Tibial nerve (tissue), 4 donors: ENCODE measurements around the gene PTPRU. TPM values are rescaled to one million over a fixed set of nuclear protein-coding genes. Genes with fewer than 3 reads are reported as not detected.

Experiments used
- DNase-seq, 2 donors: peaks; one replicate each; pipeline ENCODE4 v3.0.0-alpha.2; 2019; ENCODE audit warnings: low spot score in 2 of 2
- H3K27ac ChIP-seq, 4 donors: fragments of 200-600 bp; sonication (generic) in 3 of 4; one replicate each; pipeline ENCODE4 v1.5.1; 2017 to 2019; ENCODE audit warnings: mild to moderate bottlenecking in 1 of 4
- H3K27me3 ChIP-seq, 2 donors: fragments of 200-600 bp; sonication (generic) in 1 of 2; one replicate each; pipeline versions ENCODE4 v1.5.1 to v1.6.0; 2017 to 2019
- H3K36me3 ChIP-seq, 3 donors: fragments of 200-600 bp; sonication (generic); one replicate each; pipeline ENCODE4 v1.5.1; 2018 to 2019
- H3K4me1 ChIP-seq, 4 donors: fragments of 200-600 bp; sonication (generic) in 3 of 4; one replicate each; pipeline ENCODE4 v1.5.1; 2017 to 2019
- H3K4me3 ChIP-seq, 4 donors: fragments of 200-600 bp; sonication (generic) in 3 of 4; one replicate each; pipeline ENCODE4 v1.5.1; 2017 to 2019; ENCODE audit warnings: mild to moderate bottlenecking in 1 of 4, moderate library complexity in 1 of 4
- H3K9me3 ChIP-seq, 4 donors: fragments of 200-600 bp; sonication (generic) in 3 of 4; one replicate each; pipeline ENCODE4 v1.5.1; 2017 to 2019
- EP300 ChIP-seq, 2 donors: sonication (generic); formaldehyde crosslinking; IDR thresholded peaks; one replicate each; pipeline ENCODE4 v1.6.1; 2017; ENCODE audit warnings: antibody characterized with exemption in 2 of 2, mild to moderate bottlenecking in 1 of 2
- POLR2A ChIP-seq, 2 donors: fragments of 450-650 bp; IDR thresholded peaks; one replicate each; pipeline ENCODE4 v1.6.1; 2017; ENCODE audit warnings: antibody characterized with exemption in 2 of 2, mild to moderate bottlenecking in 2 of 2, moderate library complexity in 2 of 2
- WGBS, 2 donors: methylation state at CpG; one replicate each; pipeline ENCODE4 v1.1.5; 2018; 5-methylcytosine and 5-hydroxymethylcytosine counted together
- total RNA-seq, 4 donors: library from RNA; depleted of rRNA; stranded (reverse); fragments of >200 nt; gene quantifications; one replicate each; pipeline ENCODE4 v1.1.0, GENCODE V29; 2016
- TF ChIP-seq, protein P1 (sequence below), 5 experiments: fragments of 200-600 bp in 3 of 5; fragments of 450-650 bp in 2 of 5; sonication (generic) in 3 of 5; IDR thresholded peaks; one replicate each; pipeline ENCODE4 v1.5.1; 2016 to 2019; ENCODE audit warnings: antibody characterized with exemption in 5 of 5, mild to moderate bottlenecking in 3 of 5, moderate library complexity in 2 of 5

The PTPRU gene
- total RNA-seq, 4 donors from 2014 or later: 52.1 to 75.6 (median 63.7) TPM

DNA sequence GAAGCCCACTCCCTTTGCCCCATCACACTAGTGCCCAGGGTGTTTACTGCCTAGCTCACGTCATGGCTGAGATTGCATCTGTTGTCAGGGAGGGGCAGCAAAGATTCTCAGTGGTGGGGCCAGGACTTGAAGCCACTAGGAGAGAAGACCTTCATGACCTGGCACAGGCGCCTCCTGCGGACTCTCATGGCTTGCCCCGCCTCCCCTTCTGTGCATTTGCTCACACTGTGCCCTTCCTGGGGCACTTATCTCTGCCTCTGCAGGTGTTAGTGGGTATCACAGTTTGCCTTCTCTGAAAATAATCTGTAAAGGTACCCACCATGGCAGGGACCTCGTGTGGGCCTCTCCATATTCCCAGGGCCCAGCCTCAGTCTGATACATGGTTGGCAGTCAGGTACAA is 20.1 kb downstream of the PTPRU start:
- Histone ChIP-seq H3K36me3 (peaks cover 0 to 4% (median 0%) of the 10 kb centered on the region in 3 donors), H3K27me3 (no peaks in the 10 kb centered on the region), H3K4me3 (no peak overlapping the region), H3K4me1 (peaks cover 0 to 43% (median 11%) of the 10 kb centered on the region in 4 donors), H3K27ac (no peak overlapping the region), H3K9me3 (no peaks in the 10 kb centered on the region)
- DNase-seq: no peak
- 80 to 86% methylated on average over 3 to 5 of the region's 5 CpGs for WGBS, 2 donors
- TF ChIP-seq EP300 (IDR thresholded peaks at IDR 0.05): no peak
- TF ChIP-seq, protein P1, sequence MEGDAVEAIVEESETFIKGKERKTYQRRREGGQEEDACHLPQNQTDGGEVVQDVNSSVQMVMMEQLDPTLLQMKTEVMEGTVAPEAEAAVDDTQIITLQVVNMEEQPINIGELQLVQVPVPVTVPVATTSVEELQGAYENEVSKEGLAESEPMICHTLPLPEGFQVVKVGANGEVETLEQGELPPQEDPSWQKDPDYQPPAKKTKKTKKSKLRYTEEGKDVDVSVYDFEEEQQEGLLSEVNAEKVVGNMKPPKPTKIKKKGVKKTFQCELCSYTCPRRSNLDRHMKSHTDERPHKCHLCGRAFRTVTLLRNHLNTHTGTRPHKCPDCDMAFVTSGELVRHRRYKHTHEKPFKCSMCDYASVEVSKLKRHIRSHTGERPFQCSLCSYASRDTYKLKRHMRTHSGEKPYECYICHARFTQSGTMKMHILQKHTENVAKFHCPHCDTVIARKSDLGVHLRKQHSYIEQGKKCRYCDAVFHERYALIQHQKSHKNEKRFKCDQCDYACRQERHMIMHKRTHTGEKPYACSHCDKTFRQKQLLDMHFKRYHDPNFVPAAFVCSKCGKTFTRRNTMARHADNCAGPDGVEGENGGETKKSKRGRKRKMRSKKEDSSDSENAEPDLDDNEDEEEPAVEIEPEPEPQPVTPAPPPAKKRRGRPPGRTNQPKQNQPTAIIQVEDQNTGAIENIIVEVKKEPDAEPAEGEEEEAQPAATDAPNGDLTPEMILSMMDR (IDR thresholded peaks at IDR 0.05): no peak
- TF ChIP-seq POLR2A (IDR thresholded peaks at IDR 0.05): no peak

DNA sequence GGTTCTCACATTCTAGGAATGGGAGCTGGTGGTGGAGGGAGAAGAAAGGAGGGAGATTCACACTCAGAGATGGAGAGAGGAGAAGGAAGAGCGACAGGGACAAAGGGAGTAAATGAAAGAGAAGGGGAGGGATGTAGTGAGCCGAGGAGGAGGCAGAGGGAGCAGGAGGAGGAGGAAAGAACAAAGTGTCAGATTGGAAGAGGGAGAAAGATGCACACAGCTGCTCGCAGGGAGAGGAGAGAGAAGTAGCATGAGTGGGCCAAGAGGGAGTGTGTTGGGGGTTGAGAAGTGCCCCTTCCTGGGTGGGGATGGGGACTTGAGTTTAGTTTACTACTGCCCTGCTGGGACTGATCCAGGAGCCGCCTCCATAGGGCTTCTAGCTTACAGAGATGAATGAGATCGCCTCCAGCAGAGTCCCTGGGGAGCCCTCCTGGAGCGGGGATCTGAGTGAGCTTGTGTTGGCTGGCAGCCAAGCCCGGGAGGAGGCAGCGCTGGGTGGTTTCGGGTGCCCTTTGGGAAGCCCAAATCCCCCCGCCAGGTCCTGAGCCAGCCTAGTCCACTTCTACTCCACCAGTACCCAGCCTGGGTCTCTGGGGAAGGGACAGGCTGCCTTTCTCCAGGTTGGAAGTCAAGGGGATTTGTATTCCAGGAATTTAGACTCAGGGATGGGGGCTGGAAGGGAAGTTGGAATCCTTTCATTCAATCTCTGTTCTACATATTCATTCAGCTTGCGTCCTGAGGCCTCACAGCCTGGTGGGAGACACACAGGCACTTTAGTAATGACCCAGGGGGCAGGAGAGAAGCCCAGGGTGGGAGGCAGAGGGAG is 20.9 kb downstream of the PTPRU start:
- DNase-seq: no peak
- 24 to 34% methylated on average over 11 of the region's 11 CpGs for WGBS, 2 donors
- Histone ChIP-seq H3K9me3 (no peaks in the 10 kb centered on the region), H3K36me3 (peaks cover 0 to 5% (median 0%) of the 10 kb centered on the region in 3 donors), H3K4me1 (peaks cover 0 to 43% (median 11%) of the 10 kb centered on the region in 4 donors), H3K27me3 (no peaks in the 10 kb centered on the region), H3K27ac (peak overlapping the region in 1 of 4 donors; percentile 28), H3K4me3 (no peak overlapping the region)
- TF ChIP-seq EP300 (IDR thresholded peaks at IDR 0.05): no peak
- TF ChIP-seq, protein P1 (IDR thresholded peaks at IDR 0.05): no peak
- TF ChIP-seq POLR2A (IDR thresholded peaks at IDR 0.05): no peak

DNA sequence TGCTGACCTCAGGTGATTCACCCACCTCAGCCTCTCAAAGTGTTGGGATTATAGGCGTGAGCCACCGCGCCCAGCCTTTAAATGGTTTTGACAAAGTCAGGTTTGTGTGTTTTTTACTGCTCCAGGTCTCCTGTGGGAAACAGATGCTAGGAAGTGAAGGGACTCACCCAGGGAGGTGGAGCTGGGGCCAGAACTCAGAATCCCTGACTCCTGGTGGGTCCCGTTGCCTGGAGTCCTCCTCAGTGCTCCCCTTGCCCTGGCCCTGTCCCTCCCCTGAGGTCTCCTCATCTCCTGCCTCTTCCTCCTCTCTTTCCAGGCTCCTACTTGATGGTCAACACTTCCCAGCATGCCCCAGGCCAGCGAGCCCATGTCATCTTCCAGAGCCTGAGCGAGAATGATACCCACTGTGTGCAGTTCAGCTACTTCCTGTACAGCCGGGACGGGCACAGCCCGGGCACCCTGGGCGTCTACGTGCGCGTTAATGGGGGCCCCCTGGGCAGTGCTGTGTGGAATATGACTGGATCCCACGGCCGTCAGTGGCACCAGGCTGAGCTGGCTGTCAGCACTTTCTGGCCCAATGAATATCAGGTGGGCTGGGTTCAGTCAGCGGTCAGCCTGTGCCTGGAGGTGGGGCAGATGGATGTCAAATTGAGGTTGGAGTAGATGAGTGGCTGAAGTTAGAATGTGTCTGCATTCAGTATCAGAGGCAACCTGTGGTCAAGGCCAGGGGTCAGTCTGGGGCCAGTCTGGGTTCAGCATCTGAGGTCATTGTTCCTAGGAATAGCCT is 22.1 kb downstream of the PTPRU start:
- TF ChIP-seq EP300 (IDR thresholded peaks at IDR 0.05): no peak
- TF ChIP-seq, protein P1 (IDR thresholded peaks at IDR 0.05): no peak
- no peak for TF ChIP-seq POLR2A (IDR thresholded peaks at IDR 0.05)
- WGBS, 2 donors: 76 to 85% methylated on average over 16 of the region's 16 CpGs
- no peak for DNase-seq

DNA sequence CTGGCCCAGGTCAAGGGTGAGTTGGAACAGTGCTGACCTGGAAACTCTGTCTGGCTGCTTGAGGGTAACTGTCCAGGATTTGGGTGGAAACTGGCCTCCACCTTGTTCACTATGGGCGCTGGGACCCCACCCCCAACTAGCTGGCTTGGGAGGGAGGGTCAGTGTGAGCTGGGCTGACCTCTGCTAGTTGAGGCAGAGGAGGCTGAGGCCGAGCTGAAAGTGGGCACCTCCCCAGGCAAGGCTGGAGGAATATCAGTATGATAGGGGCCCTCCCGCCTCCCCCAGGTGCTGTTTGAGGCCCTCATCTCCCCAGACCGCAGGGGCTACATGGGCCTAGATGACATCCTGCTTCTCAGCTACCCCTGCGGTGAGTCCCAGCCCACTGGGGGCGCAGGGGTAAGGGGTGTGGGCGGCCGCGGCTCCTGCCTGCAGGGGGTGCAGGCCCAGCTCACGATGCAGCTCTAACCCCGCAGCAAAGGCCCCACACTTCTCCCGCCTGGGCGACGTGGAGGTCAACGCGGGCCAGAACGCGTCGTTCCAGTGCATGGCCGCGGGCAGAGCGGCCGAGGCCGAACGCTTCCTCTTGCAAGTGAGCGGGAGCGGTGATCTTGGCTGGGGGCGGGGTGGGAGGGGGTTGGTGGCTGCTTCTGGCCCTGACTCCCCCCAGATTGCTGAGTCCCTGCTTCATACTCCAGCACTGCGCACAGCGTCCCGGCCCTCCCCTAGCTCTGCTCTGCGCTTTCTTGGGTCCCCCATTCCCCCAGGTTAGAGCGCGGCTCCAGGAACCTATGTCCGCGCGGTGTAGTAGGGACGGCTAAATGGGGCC is 22.9 kb downstream of the PTPRU start:
- Histone ChIP-seq H3K4me1 (peaks cover 0 to 43% (median 11%) of the 10 kb centered on the region in 4 donors), H3K27me3 (no peaks in the 10 kb centered on the region), H3K27ac (peak overlapping the region in 2 of 4 donors; percentile 1 to 73), H3K9me3 (no peaks in the 10 kb centered on the region), H3K4me3 (peak overlapping the region; percentile 30 to 60 (median 48)), H3K36me3 (peaks cover 0 to 17% (median 0%) of the 10 kb centered on the region in 3 donors)
- TF ChIP-seq EP300 (IDR thresholded peaks at IDR 0.05): no peak
- no peak for TF ChIP-seq POLR2A (IDR thresholded peaks at IDR 0.05)
- TF ChIP-seq, protein P1 (IDR thresholded peaks at IDR 0.05): no peak
- 8 to 24% methylated on average over 22 to 27 of the region's 38 CpGs for WGBS, 2 donors
- DNase-seq: no peak

More for the DNA sequence above, 22.1 kb downstream of the PTPRU start:
- peaks cover 0 to 13% (median 0%) of the 10 kb centered on the region in 3 donors for H3K36me3 ChIP-seq
- H3K9me3 ChIP-seq: no peaks in the 10 kb centered on the region
- no peak overlapping the region for H3K4me3 ChIP-seq
- peak overlapping the region in 1 of 4 donors; percentile 73 for H3K27ac ChIP-seq
- H3K4me1 ChIP-seq: peaks cover 0 to 43% (median 11%) of the 10 kb centered on the region in 4 donors
- H3K27me3 ChIP-seq: no peaks in the 10 kb centered on the region
